GM19328 (cell line): Measurements from ENCODE around the gene NEAT1.

Experiments used
- ATAC-seq: cut with Tn5 transposase; IDR thresholded peaks from one replicate; pipeline ENCODE4 v1.9.1; 2021; ENCODE audit warnings: mild to moderate bottlenecking, moderate library complexity; ENCODE audit not compliant: unreplicated experiment

The NEAT1 gene

DNA sequence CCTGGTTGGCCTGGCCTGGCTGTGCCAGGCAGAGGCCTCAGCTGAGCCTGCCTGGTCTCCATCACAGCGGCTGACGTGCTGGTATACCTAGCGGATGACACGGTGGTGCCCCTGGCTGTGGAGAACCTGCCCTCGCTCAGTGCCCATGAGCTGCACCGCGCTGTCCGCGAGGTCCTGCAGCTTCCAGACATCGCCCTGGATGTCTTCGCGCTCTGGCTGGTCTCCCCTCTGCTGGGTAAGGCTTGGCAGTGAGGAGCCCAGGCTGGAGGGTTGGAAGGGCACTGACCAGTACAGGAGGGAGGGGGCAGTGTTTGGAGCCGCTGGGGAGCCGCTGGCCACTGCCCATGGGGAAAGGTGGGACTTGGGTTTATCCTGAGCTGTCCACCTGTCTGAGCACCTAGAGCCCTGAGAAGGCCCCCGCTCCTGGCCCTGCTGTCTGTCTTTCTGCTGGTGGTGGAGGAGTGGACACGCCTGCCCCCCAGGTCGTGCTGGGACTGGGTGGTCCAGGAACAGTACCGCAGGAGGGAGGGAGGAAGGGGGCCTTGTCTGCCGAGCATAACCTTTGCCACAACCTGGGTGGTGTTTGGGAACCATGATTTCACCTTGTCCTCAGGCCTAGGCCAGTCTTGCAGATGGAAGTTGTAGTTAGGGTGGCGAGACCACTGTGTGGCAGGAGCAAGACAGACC is 33.2 kb upstream of the NEAT1 start:
- no peak for ATAC-seq

DNA sequence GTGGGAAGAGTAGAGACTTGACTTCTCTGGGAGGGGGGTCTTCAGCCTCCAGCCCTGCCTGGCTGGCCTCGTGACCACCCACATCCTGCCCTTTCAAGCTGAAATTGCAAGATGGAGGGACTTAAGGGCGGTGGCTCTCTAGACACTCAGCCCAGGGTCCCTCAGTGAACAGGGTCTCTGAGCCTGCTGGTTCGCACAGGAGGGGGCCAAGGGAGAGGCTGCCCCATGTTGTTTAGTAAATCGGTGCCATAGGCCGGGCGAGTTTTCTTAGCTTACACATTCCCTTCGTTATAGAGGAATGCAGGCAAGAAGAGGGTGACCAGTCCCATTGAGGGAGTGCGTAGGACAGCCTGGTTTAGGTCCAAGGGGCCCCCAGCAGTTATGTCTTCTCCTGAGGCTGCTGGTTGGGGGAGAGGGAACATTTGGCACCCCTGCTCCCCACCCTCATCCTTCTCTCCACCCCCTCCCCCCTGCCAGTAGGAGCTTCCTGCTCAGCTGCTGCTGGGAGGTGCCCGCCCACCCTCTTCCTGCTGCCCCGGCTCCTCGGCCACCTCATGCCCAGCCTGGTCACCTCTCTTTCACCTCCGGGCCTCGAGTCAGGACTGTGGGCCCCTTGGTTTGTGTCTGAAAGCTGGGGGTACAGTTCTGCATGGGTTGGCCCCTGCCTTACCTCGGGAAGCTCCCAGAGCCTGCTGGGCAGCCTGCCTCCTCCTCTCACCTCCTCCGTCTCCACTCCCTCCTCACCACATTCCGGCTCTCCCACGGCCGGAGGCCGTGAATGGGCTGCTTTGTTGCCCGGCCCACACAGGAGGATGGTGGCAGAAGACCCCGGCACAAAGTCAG is 32.3 kb upstream of the NEAT1 start:
- ATAC-seq = no peak

DNA sequence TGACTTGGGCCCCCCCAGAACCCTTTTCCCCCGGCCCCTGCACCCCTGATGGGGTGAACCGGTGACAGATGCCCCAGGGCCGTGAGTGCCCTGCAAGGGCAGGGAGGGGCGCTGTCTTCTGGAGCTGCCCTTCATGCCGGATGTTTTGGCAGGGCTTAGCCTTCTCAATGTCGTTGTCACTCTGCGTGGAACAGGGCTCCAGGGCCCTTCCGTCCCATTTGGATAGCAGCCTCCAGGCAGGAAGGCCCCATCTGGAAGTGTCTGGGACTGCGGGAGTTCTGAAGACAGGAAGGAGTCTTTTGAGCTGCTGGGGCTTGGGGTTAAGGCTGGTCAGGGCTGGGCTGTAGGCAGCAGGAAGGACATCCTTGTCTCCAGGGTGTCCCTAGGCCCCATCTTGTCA is 31.6 kb upstream of the NEAT1 start:
- ATAC-seq = no peak

DNA sequence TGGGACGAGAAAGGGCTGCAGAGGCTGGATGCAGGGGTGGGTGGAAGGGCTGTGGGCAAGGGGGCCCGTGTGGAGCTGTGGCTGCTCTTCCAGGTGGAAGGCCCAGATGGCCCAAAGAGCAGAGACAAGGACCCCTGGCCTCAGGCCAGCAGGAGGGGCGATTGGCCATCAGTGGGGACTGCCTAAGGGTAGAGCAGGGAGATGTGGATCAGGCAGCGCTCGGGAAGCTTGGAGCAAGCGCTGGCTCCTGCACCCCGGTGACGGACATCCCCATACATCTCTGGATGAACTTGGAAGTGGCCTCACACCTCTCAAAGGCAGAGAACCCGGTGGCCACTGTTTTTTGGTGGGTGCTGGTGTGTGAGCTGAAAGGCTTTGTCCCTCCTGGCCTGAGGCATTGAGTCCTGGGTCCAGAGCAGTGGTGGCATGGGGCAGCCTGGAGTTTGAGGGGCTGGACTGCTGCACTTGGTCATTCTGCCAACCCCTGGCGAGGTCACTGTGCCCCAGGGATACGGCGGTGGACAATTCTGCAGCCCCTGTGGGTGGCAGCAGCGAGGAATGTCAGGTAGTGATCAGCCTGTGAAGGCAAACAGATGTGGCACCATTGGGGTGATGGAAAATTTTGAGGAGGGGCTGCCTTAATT is 30.3 kb upstream of the NEAT1 start:
- ATAC-seq = no peak

DNA sequence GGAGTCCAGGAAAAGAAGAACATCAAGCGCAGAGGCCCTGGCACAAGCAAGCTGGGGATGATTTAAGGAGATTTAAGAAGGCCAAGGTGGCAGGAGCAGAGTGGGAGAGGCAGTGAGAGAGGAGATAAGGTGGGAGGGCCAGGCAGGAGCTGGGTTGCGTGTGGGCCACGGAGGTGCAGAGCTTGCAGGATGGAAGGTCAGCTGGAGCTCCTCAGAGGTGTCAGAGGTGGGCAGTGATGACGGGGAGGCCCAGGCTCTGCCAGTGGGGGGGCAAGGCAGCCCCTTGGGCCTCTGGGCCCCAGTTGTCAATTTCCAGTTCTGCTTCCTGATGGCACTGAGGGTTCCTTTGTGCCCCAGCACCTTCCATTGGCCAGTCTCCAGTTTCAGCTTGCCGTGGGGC is 29.7 kb upstream of the NEAT1 start:
- ATAC-seq = no peak

- ATAC-seq = no peak
Measured at GRCh38 chr11:65393513-65394079, 29.0 kb upstream of the NEAT1 start.

- no peak for ATAC-seq
Measured at GRCh38 chr11:65394125-65394536, 28.5 kb upstream of the NEAT1 start.

DNA sequence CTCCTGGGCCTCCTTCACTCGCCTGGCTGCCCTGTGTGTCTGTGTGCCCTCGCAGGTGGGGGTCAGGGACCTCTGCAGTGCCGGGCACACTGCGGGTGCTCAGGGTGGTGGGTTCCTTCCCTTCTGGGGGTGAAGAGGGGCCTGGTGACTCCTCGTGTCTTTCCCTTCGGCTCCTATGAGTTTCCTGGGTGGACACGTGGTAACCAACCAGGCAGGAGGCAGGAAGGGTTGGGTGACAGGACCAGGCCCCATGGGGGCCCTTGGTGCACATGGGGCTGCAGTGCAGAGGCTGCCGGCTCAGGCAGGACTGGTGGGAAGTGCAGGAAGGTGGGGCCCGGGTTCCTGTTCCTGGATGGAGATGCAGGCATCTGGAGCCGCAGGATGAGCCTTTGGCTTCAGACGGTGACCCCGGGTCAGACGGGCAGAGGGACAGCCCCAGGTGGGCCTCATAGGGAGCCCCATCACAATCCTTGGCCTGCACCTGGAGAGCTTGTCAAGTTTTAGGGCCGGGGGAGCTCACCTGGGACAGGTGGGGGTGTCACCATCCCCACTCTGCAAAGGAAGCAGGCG is 26.6 kb upstream of the NEAT1 start:
- ATAC-seq = no peak

GRCh38 chr11:65396769-65397745 is 25.5 kb upstream of the NEAT1 start:
- ATAC-seq = no peak

- no peak for ATAC-seq
Measured at GRCh38 chr11:65398362-65398910, 24.2 kb upstream of the NEAT1 start.

DNA sequence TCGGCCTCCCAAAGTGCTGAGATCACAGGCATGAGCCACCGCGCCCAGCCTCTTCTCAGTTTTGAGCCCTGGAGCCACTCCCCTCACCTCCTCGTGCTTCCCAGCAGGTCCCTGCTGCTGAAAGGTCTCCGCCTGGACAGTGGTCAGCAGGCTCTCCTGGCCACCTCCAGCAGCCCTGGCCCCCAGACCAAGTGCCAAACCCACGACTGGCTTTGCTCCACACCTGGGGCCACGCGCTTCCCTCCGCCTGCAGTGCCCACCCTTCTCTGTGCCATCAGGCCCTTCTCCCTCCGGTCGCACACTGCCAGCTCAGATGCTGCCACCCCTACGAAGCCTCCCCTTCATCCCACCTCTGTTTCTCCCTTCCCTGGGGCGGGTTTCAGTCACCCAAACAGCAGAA is 23.3 kb upstream of the NEAT1 start:
- ATAC-seq = no peak

DNA sequence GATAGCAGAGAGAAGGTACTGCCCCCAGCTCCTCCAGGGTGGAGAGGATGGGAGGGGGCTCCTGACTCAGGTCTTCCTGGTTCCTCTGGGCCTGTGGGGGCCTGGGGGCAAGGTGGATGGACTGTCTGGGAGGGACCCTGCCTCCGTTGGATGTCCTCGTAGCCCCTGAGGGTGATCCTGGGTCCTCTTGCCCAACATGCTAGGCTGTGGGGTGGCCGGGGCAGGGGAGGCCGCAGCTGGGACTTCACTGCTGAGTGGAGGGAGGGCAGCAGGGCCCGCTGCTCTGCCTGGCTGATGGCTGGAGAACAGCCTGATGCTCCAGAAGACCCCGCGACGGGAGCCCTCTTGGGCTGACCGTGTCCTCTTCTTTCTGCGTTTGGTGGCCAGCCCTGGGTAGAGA is 22.8 kb upstream of the NEAT1 start:
- no peak for ATAC-seq

DNA sequence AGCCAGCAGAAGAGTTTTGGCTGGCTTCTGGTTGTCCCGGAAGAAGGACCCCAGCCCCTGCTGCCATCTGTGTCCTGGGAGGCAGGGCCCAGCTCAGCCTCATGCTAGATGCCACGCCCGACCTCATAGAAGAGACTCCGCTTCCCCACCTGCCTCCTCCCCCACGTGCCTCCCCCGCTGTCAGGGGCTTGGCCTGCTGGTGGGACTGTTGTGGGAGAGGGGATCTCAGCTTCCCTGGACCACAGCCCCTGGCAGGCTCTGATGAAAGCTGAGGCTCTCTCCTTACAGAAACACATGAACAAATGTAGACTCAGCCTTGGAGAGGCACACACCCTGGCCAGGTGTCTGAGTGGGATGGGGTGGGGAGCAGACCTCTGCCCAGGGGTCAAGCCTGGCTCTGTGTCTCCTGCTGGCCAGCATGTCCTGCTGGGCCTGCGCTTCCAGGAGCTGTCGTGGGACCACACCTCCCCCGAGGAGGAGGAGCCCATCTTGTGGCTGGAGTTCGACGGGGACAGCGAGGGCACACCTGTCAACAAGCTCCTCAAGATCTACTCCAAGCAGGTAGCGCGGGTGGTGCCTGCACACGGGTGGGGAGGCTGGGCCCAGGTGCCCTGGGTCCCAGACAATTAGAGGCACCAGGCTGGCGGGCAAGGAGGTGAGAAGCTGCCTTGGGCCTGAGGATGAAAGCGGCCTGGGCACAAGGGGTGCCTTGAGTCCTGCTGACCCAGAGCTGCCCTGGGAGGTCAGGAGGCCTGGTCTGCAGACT is 22.1 kb upstream of the NEAT1 start:
- ATAC-seq = no peak

- ATAC-seq = no peak
Measured at GRCh38 chr11:65401073-65401802, 21.4 kb upstream of the NEAT1 start.

- ATAC-seq = no peak
Measured at GRCh38 chr11:65401803-65402248, 20.8 kb upstream of the NEAT1 start.

GRCh38 chr11:65402790-65403189 is 19.8 kb upstream of the NEAT1 start:
- no peak for ATAC-seq

DNA sequence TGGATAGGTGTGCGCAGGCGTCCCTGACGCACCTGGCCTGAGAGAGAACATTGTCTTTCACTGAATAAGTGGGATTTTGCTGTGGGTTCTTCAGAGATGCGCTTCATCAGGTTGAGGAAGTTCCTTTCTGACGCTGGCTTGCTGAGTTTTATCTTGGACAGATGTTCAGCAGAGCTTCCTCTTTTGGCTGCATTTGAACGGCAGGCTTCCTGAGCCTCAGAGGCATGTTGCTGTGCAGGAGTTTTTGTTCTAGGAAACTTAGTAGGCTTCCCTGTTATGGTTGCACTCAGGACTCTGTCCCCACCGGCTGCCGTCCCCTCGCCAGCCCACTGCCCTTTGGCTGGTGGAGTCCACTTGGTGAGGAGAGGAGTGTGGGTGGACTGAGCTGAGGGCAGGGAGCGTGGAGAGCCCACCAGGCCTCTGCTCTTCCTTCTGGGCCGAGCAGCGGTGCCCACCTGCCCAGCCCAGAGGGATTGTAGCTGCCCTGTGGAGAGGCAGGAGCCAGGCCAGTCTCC is 18.9 kb upstream of the NEAT1 start:
- ATAC-seq = no peak

GRCh38 chr11:65404210-65404609 is 18.4 kb upstream of the NEAT1 start:
- ATAC-seq = no peak
